ENCODE results near the gene PGC.
A peak's percentile ranks its signal among the peaks of the same experiment; 100 is the strongest.

Gene PGC

GRCh38 chr6:41743406-41744235 is 3.6 kb downstream of the PGC start:
- DNase-seq, result no peak

DNA sequence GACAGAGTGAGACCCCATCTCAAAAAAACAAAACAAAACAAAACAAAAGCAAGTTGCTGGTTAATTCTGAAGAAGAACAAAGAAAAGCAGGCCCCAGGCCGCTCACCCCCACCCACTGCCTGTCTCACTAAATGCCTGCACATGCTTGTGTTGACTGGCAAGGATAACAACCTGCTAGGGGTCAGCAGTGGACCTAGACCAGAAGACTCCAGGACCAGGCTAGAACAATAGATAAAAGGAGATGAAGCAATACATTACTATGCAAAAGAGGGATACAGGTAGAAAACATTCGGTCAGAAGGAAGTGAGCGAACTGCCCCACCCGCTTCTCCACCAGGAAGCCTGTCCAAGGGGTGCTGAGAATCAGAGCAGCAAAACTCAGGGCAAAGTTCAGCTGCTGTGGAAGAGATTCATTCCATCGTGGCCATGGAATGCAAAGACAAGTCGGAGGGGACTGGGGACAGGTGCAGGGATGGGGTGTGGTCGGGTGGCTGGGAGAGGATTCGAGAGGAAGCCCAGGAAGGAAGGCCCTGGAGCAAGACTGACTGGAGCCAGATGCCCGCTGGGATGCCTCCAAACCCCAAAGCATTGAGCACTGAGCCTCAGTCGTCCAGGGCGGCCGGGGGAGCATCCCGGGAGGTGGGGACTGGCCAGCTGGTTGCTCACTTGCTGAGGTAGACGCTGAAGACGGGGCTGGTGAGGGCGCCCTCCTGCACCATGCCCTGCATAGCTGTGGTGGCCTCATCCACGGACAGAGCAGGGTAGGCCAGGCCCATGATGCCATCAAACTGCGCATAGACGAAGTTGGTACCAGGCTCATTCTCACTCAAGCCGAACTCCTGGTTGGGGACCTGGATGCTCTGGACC is 5.3 kb downstream of the PGC start:
- no peak for DNase-seq

- no peak for DNase-seq
Measured at GRCh38 chr6:41740366-41741162, 6.6 kb downstream of the PGC start.

DNA sequence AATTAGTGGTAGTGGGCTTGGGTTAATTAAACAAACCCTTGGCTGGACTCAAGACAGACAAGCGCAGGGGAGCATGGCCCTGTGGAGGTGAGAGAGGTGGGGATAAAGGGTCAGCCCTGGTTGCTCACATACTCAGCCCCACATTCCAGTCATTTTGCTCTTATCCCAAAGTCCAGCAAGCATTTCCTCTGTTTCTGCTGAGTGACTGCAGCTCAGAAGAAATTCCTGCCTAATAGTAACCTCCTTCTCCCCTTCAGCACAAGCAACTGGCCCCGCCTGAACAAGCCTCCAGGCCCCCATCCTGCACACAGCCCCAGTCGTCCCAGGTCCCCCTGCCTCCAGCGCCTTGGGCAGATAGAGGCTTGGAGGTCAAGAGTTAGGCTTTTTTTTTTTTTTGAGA is 8.2 kb downstream of the PGC start:
- DNase-seq, result no peak

DNA sequence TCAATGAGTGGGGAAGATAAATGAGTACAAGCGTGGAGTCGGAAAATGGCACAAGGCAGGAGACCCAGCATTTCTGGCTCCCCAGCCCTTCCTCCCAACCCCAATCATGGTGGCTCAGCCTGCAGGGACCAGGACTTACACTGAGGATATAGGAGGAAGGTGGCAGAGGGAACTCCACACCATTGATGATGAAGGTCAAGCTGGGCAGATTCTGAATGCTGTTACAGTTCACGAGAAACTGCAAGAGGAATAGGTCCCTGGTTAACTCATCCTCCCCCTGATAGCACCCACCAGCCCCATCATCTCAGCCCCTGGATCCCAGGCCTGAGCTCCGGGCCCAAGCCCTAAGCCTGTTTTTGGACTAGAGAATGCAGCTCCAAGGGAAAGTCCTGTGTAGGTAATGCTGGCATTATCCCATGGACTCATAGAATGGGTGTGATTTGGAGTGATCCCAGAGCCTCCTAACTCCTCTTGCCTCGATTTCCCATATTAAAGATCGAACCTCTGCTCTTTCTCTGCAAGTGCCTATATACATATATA is 9.5 kb downstream of the PGC start:
- DNase-seq, result no peak

DNA sequence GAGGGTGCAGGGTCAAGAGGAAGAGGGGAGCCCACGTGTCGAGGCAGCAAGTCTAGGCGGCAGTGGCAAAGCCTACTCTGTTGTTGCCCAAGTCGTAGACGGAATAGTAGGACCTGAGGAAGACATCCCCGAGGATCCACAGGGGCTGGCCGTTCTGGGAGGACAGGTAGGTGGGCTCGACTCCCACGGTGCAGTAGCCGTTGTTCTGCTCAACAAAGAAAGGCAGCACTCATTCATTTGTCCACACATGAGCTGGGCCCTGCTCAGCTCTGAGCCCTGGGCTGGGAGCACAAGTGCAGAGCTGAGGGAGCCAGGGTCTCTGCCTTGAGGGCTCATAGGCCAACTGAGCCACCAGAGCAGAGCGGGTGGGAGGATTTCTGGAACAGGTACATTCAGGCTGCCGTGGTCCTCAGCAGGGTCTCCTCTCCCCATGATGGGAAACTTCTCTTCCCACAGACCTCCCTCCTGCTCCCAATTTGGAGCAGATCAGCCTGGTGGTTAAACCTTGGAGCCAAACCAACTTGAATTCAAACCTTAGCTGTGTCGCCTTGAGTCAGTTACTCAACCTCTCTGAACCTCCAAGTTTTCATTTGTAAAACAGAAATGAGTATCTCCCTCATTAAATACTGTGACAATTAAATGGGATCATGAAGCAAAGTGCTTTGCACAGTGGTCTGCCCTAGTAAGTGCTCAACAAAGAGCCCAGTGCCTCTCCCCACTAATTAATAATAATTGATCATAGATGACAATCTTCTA is 10.2 kb downstream of the PGC start:
- DNase-seq, result no peak

DNA sequence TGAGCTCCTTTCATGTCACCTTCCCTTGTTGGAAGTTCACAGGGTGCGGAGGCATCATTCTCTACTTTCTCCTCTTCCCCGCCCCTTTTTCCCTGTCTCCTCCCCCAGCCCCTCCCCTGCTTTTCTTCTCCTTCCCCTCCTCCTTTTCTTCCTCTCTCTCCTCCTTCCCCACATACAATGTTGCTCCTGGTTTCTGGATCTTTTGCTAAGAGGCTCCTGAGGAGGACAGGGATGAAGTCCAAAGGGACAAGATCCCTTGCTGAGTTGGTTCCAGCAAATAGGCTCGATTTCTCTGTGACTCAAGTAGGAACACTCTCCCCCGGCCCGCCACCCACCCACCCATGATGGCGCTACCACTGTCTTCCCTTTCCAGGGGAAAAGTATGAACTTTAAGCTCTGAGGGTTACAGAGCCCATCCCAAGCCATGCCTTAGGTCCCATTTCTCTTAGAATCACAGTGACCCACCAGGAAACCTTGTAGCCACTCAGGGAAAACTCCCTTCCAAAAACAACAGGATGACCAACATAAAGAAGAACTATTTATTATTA is 10.9 kb downstream of the PGC start:
- DNase-seq, result no peak

GRCh38 chr6:41735427-41736185 is 11.6 kb downstream of the PGC start, which contains the start of gene TFEB:
TFEB (minus strand) TSS chr6:41735608; CDS start chr6:41691213, 44,395 bp downstream.
- DNase-seq, result peak; percentile 41

GRCh38 chr6:41734666-41735426 is 12.4 kb downstream of the PGC start:
- no peak for DNase-seq

- no peak for DNase-seq
Measured at GRCh38 chr6:41733707-41734665, 13.2 kb downstream of the PGC start.

- no peak for DNase-seq
Measured at GRCh38 chr6:41733360-41733706, 13.9 kb downstream of the PGC start.

- no peak for DNase-seq
Measured at GRCh38 chr6:41732591-41733359, 14.4 kb downstream of the PGC start.

GRCh38 chr6:41732149-41732548 is 15.0 kb downstream of the PGC start:
- no peak for DNase-seq

DNA sequence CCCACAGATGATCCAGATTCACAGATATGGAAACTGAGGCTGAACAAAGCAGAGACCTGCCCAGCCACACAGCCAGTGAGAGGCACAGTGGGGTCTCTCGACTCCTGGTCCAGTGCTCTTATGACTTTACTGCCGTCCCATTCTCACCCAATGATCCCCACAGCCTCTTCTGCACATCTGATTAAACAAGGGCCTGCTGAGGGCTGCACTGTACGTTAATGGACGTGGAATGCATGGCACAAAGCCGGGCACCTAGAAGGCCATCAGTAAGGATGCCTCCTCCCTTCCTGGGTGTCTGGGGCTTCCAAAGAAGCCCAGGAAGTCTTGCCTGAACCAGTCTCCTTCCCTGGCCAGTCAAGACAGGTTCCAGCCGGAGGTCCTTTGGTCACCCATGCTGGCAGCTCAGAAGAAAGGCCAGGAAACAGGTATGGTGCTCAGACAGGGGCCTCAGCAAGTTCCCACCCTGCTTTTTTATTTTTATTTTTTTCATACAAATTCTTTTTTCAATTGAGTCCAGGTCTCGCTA is 15.6 kb downstream of the PGC start:
- no peak for DNase-seq

DNA sequence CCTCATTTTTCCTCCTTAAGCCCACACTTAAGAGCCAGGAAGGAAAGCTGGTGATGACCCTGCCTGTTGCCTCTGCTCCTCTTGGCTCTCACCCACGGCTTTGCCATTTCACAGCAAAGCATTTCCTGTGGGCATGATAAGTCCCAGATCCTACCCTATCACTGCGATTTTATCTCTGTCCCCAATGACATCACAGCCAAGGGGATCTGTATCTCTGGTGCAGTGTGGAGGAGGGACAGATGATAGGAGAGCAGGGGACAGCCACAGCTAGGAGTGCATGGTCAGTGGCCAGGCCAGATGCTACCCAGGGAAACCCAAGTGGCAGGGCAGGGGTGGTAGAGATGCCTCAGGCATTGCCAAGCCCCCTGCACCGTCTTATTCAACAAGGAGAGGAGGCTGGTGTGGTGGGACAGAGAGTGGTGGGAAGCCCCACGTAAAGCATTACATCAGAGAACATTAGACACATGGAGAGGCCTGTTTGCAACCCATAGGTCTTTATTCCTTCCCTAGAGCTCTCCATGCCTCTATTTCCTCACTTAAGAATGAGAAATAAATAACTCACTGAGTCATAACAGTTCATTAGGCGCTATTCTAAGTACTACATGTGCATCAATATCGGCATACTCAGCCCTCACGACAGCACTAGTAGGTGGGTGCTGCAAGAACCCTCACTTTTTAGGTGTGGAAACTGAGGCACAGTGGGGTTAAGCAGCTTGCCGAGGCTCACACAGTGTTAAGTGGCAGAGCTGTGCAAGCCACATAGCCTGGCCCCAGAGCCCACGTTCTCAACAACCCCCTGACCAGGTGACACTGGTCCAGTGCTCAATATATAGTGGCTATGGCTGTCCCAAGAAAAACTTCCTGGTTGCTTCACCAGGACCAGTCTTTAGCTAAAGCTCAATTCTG is 16.4 kb downstream of the PGC start:
- no peak for DNase-seq

GRCh38 chr6:41729624-41730023 is 17.6 kb downstream of the PGC start:
- no peak for DNase-seq

- DNase-seq, result no peak
Measured at GRCh38 chr6:41728954-41729353, 18.2 kb downstream of the PGC start.

Data from NCI-H1436 treated with DMSO at 0.1 percent for 48 hours (cell line).